ENCODE results near the gene PRELID1. TPM values are rescaled to one million over a fixed set of nuclear protein-coding genes. Genes with fewer than 3 reads are reported as not detected.

Gene PRELID1
- total and polyA plus RNA-seq, 5 donors from 2014 or later: 60.6 to 210 (median 191) TPM

DNA sequence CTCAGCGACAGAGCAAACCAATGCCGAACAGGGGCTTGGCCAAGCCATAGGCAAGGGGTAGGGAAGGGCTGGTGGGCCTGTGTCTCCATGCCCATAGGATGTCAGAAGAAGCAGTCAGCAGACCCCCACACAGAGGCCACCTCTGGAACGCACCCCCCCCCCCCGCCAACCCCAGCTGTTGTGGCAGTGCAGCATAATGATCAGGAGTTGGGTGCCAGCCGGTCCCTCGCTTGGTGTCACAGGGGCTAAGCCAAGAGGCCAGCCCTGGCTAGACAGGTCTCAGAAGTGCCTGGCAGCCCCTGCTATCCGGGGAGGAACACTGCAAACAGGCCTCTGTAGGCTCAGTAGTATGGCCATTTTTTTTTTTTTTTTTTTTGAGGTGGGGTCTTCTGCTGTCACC lies 11.8 kb downstream of the PRELID1 start:
- Mint-ChIP-seq H3K4me1 (peaks cover 4 to 43% (median 15%) of the 10 kb centered on the region in 4 donors), H3K27me3 (no peaks in the 10 kb centered on the region), H3K36me3 (peaks cover 10% of the 10 kb centered on the region), H3K9me3 (peaks cover 0 to 5% (median 0%) of the 10 kb centered on the region in 7 donors), H3K4me3 (no peak overlapping the region), H3K27ac (no peak overlapping the region)
- H3K36me3 ChIP-seq (ENCODE audit: control insufficient read depth, insufficient read depth, low read length): peaks cover 2% of the 10 kb centered on the region
- H3K27me3 ChIP-seq (ENCODE audit: control insufficient read depth, insufficient read depth, low read length): no peaks in the 10 kb centered on the region
- no peak overlapping the region for H3K27ac ChIP-seq (ENCODE audit: insufficient read depth, low read length, poor library complexity, severe bottlenecking)
- ATAC-seq (ENCODE audit: low read depth in 2 of 2) (no peak), DNase-seq (no peak)
- H3K4me3 ChIP-seq (ENCODE audit: low read depth, low read length): no peak overlapping the region
- H3K4me1 ChIP-seq (ENCODE audit: control insufficient read depth, insufficient read depth, low read length, poor library complexity, severe bottlenecking): peaks cover 26% of the 10 kb centered on the region
- no peaks in the 10 kb centered on the region for H3K9me3 ChIP-seq (ENCODE audit: control insufficient read depth in 2 of 2, low read length in 2 of 2)

DNA sequence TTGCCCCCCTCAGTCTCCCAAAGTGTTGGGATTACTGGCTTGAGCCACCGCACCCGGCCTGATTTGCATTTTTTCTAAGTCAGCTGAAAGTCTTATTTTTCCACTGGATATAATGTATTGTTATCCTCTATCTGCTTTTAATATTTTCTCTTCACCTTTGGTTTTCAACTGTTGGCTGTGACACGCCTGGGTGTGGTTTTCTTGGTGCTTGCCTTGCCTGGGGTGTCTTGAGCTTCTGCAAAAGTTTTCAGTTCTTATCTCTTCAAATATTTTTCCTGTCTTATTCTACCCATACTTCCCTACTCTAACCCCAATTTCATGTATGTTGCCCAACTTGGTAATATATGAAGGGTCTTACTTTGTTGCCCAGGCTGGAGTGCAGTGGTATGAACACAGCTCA lies 12.4 kb downstream of the PRELID1 start:
- Histone ChIP-seq H3K9me3 (ENCODE audit: control insufficient read depth in 2 of 2, low read length in 2 of 2) (no peaks in the 10 kb centered on the region), H3K4me1 (ENCODE audit: control insufficient read depth, insufficient read depth, low read length, poor library complexity, severe bottlenecking) (peaks cover 20% of the 10 kb centered on the region), H3K27me3 (ENCODE audit: control insufficient read depth, insufficient read depth, low read length) (no peaks in the 10 kb centered on the region), H3K27ac (ENCODE audit: insufficient read depth, low read length, poor library complexity, severe bottlenecking) (no peak overlapping the region), H3K36me3 (ENCODE audit: control insufficient read depth, insufficient read depth, low read length) (peaks cover 2% of the 10 kb centered on the region), H3K4me3 (ENCODE audit: low read depth, low read length) (no peak overlapping the region)
- peaks cover 0 to 5% (median 0%) of the 10 kb centered on the region in 7 donors for H3K9me3 Mint-ChIP-seq
- no peaks in the 10 kb centered on the region for H3K27me3 Mint-ChIP-seq
- peaks cover 11% of the 10 kb centered on the region for H3K36me3 Mint-ChIP-seq
- H3K27ac Mint-ChIP-seq: no peak overlapping the region
- peak overlapping the region in 1 of 4 donors; percentile 55 for H3K4me3 Mint-ChIP-seq
- ATAC-seq (ENCODE audit: low read depth in 2 of 2): no peak
- no peak for DNase-seq
- H3K4me1 Mint-ChIP-seq: peaks cover under 1 to 37% (median 10%) of the 10 kb centered on the region in 4 donors

DNA sequence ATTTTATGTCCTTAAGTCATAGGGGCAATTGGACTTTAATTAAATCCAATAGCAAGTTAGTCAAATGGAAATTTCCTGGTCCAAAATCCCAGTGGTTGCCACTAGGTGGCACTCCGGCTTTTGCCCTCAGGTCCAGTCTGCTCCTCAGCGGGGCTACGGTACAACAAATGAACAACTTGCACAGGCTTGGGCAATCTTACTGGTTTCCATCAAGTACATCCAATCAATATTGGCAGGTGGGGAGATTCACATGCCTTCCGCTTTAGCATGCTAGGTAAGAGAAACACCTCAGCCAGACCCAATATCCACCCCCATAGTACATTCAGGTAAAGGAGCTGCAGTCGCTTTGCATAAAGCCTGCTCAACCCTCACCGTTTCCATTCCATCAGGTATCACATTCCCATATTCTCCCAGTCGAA lies 14.4 kb downstream of the PRELID1 start:
- Histone ChIP-seq H3K4me3 (ENCODE audit: low read depth, low read length) (no peak overlapping the region), H3K9me3 (ENCODE audit: control insufficient read depth in 2 of 2, low read length in 2 of 2) (no peaks in the 10 kb centered on the region), H3K36me3 (ENCODE audit: control insufficient read depth, insufficient read depth, low read length) (peaks cover 2% of the 10 kb centered on the region), H3K27ac (ENCODE audit: insufficient read depth, low read length, poor library complexity, severe bottlenecking) (no peak overlapping the region), H3K27me3 (ENCODE audit: control insufficient read depth, insufficient read depth, low read length) (no peaks in the 10 kb centered on the region), H3K4me1 (ENCODE audit: control insufficient read depth, insufficient read depth, low read length, poor library complexity, severe bottlenecking) (peaks cover 2% of the 10 kb centered on the region)
- no peak overlapping the region for H3K4me3 Mint-ChIP-seq
- peak; percentile 52 to 85 (median 69) for DNase-seq
- peaks cover 16% of the 10 kb centered on the region for H3K36me3 Mint-ChIP-seq
- peak; percentile 62 to 71 for ATAC-seq (ENCODE audit: low read depth in 2 of 2)
- H3K27me3 Mint-ChIP-seq: no peaks in the 10 kb centered on the region
- peaks cover 0 to 5% (median 0%) of the 10 kb centered on the region in 7 donors for H3K9me3 Mint-ChIP-seq
- H3K27ac Mint-ChIP-seq: no peak overlapping the region
- H3K4me1 Mint-ChIP-seq: peaks cover 0 to 22% (median 10%) of the 10 kb centered on the region in 4 donors

DNA sequence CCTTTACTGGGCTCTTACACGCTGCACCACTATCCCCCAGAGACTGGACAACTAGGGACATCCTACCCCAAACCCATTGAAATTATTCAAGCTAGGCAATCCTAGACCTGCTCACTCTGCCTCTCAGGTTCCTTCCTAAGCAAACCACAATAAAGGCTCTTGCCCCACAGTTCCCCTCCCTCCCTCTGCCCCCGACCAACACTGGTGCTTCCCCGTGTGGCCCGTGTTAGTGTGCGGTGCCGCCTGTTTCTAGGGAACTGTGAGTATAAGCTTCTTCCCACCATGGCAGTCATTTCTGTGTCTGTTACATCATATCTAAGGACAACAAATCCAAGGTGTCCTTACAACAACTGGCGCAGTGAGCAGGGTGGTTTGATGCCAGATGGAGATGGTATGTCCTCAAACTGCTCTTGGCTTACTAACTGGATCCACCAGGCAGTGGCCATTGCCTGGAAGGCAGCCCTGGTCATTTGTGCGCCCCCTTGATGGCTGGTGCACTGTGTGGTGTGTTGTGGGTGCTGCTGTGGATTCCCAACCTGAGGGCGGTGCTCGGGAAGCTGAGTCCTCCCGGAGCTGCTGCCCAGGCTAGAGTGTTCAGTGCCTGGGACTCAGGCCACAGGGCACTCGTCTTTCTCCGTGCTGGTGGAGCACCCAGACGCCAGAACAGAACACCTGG lies 16.5 kb downstream of the PRELID1 start:
- no peak for ATAC-seq (ENCODE audit: low read depth in 2 of 2)
- H3K27ac Mint-ChIP-seq: no peak overlapping the region
- H3K27me3 Mint-ChIP-seq: no peaks in the 10 kb centered on the region

DNA sequence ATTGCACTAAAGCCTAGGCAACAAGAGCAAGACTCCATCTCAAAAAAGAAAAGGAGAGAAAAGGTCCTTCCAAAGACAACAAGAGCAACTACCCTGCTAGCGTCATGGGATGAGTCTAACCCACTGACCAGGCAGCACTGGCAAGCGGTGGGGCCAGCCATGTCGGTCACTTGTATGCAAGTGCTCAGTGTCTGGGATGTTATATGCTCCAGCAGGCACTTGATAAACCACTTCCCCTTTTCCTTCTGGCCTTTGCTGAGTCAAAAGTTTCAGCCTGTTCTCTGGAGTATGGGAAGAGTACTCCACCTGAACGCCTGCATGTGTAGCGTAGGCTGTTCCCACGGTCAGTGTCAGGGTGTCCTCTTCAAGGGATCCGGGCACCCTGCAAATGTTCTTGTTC lies 17.3 kb downstream of the PRELID1 start:
- ATAC-seq (ENCODE audit: low read depth in 2 of 2) (no peak), DNase-seq (no peak)
- no peaks in the 10 kb centered on the region for H3K4me1 ChIP-seq (ENCODE audit: control insufficient read depth, insufficient read depth, low read length, poor library complexity, severe bottlenecking)
- Mint-ChIP-seq H3K27me3 (no peaks in the 10 kb centered on the region), H3K9me3 (peaks cover 0 to 5% (median 0%) of the 10 kb centered on the region in 7 donors), H3K4me3 (no peak overlapping the region), H3K4me1 (peaks cover 0 to 19% (median 10%) of the 10 kb centered on the region in 4 donors), H3K36me3 (peaks cover 19% of the 10 kb centered on the region), H3K27ac (no peak overlapping the region)
- H3K4me3 ChIP-seq (ENCODE audit: low read depth, low read length): no peak overlapping the region
- no peaks in the 10 kb centered on the region for H3K9me3 ChIP-seq (ENCODE audit: control insufficient read depth in 2 of 2, low read length in 2 of 2)
- H3K27me3 ChIP-seq (ENCODE audit: control insufficient read depth, insufficient read depth, low read length): no peaks in the 10 kb centered on the region
- H3K27ac ChIP-seq (ENCODE audit: insufficient read depth, low read length, poor library complexity, severe bottlenecking): no peak overlapping the region
- peaks cover 2% of the 10 kb centered on the region for H3K36me3 ChIP-seq (ENCODE audit: control insufficient read depth, insufficient read depth, low read length)

More for the DNA sequence above, 16.5 kb downstream of the PRELID1 start:
- Histone ChIP-seq H3K36me3 (ENCODE audit: control insufficient read depth, insufficient read depth, low read length) (peaks cover 2% of the 10 kb centered on the region), H3K9me3 (ENCODE audit: control insufficient read depth in 2 of 2, low read length in 2 of 2) (no peaks in the 10 kb centered on the region), H3K4me3 (ENCODE audit: low read depth, low read length) (no peak overlapping the region), H3K27ac (ENCODE audit: insufficient read depth, low read length, poor library complexity, severe bottlenecking) (no peak overlapping the region), H3K4me1 (ENCODE audit: control insufficient read depth, insufficient read depth, low read length, poor library complexity, severe bottlenecking) (no peaks in the 10 kb centered on the region), H3K27me3 (ENCODE audit: control insufficient read depth, insufficient read depth, low read length) (no peaks in the 10 kb centered on the region)
- Mint-ChIP-seq H3K36me3 (peaks cover 19% of the 10 kb centered on the region), H3K9me3 (peaks cover 0 to 5% (median 0%) of the 10 kb centered on the region in 7 donors), H3K4me1 (peaks cover 0 to 17% (median 9%) of the 10 kb centered on the region in 4 donors), H3K4me3 (no peak overlapping the region)
- DNase-seq: no peak

DNA sequence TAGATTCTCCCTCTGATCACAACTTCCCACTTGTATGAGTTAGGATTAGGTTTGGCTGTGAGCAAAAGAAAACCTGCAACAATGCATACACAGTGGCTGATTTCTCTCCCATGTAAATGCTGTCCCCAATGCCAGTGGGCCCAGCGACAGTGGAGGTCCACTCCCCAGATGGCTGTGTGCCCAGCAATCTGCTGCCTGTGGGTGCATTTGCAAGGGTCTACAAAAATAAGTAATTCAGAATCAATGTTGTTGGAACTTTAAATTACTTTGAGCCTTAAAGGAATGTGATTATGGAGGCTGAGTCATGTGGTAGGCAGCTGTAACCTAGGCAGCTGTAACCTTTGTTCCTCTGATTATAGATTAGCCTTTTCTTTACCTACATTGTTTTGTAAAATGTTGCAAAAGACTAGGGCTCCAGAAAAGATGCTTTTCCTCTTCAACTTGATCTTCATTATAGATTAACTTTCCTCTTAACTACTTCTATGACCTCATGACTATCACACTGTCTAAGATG lies 22.3 kb downstream of the PRELID1 start:
- no peak for ATAC-seq (ENCODE audit: low read depth in 2 of 2)
- no peak for DNase-seq
- Histone ChIP-seq H3K9me3 (ENCODE audit: control insufficient read depth in 2 of 2, low read length in 2 of 2) (no peaks in the 10 kb centered on the region), H3K36me3 (ENCODE audit: control insufficient read depth, insufficient read depth, low read length) (peaks cover 14% of the 10 kb centered on the region), H3K4me3 (ENCODE audit: low read depth, low read length) (no peak overlapping the region), H3K27me3 (ENCODE audit: control insufficient read depth, insufficient read depth, low read length) (no peaks in the 10 kb centered on the region), H3K4me1 (ENCODE audit: control insufficient read depth, insufficient read depth, low read length, poor library complexity, severe bottlenecking) (no peaks in the 10 kb centered on the region), H3K27ac (ENCODE audit: insufficient read depth, low read length, poor library complexity, severe bottlenecking) (no peak overlapping the region)
- H3K27me3 Mint-ChIP-seq: no peaks in the 10 kb centered on the region
- peak overlapping the region in 1 of 3 donors; percentile 32 for H3K27ac Mint-ChIP-seq
- peaks cover 0 to 13% (median 10%) of the 10 kb centered on the region in 4 donors for H3K4me1 Mint-ChIP-seq
- H3K9me3 Mint-ChIP-seq: no peaks in the 10 kb centered on the region
- peaks cover 24% of the 10 kb centered on the region for H3K36me3 Mint-ChIP-seq
- no peak overlapping the region for H3K4me3 Mint-ChIP-seq

DNA sequence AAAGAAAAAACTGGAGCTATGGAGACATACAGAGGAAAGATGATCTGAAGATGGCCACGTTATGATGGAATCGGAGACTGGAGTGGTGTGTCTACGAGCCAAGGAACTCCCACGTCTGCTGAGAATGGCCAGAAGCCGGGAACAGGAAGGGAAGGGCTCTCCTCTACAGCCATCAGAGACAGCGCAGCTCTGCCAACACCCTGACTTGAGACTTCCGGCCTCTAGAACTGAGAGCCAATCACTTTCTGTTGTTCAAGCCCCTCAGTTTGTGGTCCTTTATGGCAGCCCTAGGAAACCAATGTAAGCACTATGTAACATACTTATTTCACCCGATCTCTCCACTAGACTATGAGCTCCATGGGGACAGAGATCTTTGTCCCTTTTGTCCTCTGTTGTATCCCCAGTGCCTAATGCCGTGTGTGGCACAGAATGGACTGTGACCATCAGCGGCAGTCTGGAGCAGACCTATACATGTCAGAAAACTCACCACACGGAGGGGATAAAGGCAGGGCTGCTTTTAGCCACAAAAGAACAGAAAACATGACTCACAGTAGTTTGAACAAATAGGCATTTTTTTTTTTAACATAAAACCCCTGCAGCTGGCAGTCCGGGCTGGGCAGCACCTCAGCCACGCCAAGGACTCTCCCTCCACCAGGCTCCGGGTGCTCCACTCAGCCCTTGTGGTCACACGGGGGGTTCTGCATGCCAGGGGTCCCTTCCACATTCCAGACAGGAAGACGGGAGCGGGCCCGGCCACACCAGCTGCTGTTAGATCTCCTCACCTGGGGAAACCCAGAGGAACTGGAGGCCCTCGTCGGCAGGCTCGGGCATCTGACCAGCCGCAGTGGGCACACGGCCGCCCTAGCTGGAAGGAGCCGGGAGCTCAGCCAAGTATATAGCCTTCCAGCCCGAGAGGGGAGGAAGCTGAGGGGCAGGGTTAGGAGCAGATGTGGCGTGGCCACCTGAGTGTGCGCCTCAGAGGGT lies 24.2 kb downstream of the PRELID1 start:
- H3K4me1 Mint-ChIP-seq: peaks cover 0 to 10% (median 9%) of the 10 kb centered on the region in 4 donors
- H3K27me3 Mint-ChIP-seq: no peaks in the 10 kb centered on the region
- Histone ChIP-seq H3K4me3 (ENCODE audit: low read depth, low read length) (peak overlapping the region; percentile 7), H3K4me1 (ENCODE audit: control insufficient read depth, insufficient read depth, low read length, poor library complexity, severe bottlenecking) (no peaks in the 10 kb centered on the region), H3K36me3 (ENCODE audit: control insufficient read depth, insufficient read depth, low read length) (peaks cover 22% of the 10 kb centered on the region), H3K27ac (ENCODE audit: insufficient read depth, low read length, poor library complexity, severe bottlenecking) (no peak overlapping the region), H3K9me3 (ENCODE audit: control insufficient read depth in 2 of 2, low read length in 2 of 2) (no peaks in the 10 kb centered on the region), H3K27me3 (ENCODE audit: control insufficient read depth, insufficient read depth, low read length) (no peaks in the 10 kb centered on the region)
- ATAC-seq (ENCODE audit: low read depth in 2 of 2) (peak; percentile 32 to 61), DNase-seq (peak in 1 of 3 donors; percentile 43)
- H3K36me3 Mint-ChIP-seq: peaks cover 18% of the 10 kb centered on the region
- H3K4me3 Mint-ChIP-seq: no peak overlapping the region
- peak overlapping the region in 2 of 3 donors; percentile 17 to 76 for H3K27ac Mint-ChIP-seq
- H3K9me3 Mint-ChIP-seq: no peaks in the 10 kb centered on the region

Data from CD4-positive, CD25-positive, alpha-beta regulatory T cell (primary cell).